CD4-positive, alpha-beta T cell treated with Interleukin-17A for 4 hours (primary cell): ENCODE data around the gene ATP13A5.

Experiments
- DNase-seq: peaks from one replicate; pipeline ENCODE4 v3.0.0-alpha.2; 2020; ENCODE audit warnings: mixed read lengths

The ATP13A5 gene

GRCh38 chr3:193347521-193348501, 30.7 kb downstream of the ATP13A5 start:
- DNase-seq: no peak

GRCh38 chr3:193346259-193346658, 32.3 kb downstream of the ATP13A5 start:
- DNase-seq: no peak

- no peak for DNase-seq
Measured at GRCh38 chr3:193345431-193345830, 33.1 kb downstream of the ATP13A5 start.

GRCh38 chr3:193344486-193344885, 34.1 kb downstream of the ATP13A5 start:
- no peak for DNase-seq

- DNase-seq: no peak
Measured at GRCh38 chr3:193343726-193344222, 34.8 kb downstream of the ATP13A5 start.

- no peak for DNase-seq
Measured at GRCh38 chr3:193342551-193342950, 36.0 kb downstream of the ATP13A5 start.

GRCh38 chr3:193335031-193335430, 43.5 kb downstream of the ATP13A5 start:
- no peak for DNase-seq

- DNase-seq: no peak
Measured at GRCh38 chr3:193333229-193333628, 45.3 kb downstream of the ATP13A5 start.

- no peak for DNase-seq
Measured at GRCh38 chr3:193330555-193331204, 47.9 kb downstream of the ATP13A5 start.

- DNase-seq: no peak
Measured at GRCh38 chr3:193317682-193318300, 60.8 kb downstream of the ATP13A5 start.

GRCh38 chr3:193314161-193314560, 64.4 kb downstream of the ATP13A5 start:
- DNase-seq: no peak

GRCh38 chr3:193313061-193313958, 65.2 kb downstream of the ATP13A5 start:
- DNase-seq: no peak

- no peak for DNase-seq
Measured at GRCh38 chr3:193310914-193311723, 67.4 kb downstream of the ATP13A5 start.

- no peak for DNase-seq
Measured at GRCh38 chr3:193305356-193305755, 73.2 kb downstream of the ATP13A5 start.

GRCh38 chr3:193301433-193301832, 77.1 kb downstream of the ATP13A5 start:
- DNase-seq: no peak

GRCh38 chr3:193297421-193297820, 81.1 kb downstream of the ATP13A5 start:
- DNase-seq: no peak

- no peak for DNase-seq
Measured at GRCh38 chr3:193295985-193296384, 82.6 kb downstream of the ATP13A5 start.

- DNase-seq: no peak
Measured at GRCh38 chr3:193292386-193292785, 86.2 kb downstream of the ATP13A5 start.

- DNase-seq: no peak
Measured at GRCh38 chr3:193271101-193271840, 107.3 kb downstream of the ATP13A5 start.

GRCh38 chr3:193270451-193270850, 108.1 kb downstream of the ATP13A5 start:
- DNase-seq: no peak
